Neural progenitor cell (in vitro differentiated cells): ENCODE measurements around the gene RRM1. TPM values are rescaled to one million over a fixed set of nuclear protein-coding genes. Genes with fewer than 3 reads are reported as not detected.

ENCODE experiments used
- DNase-seq: peaks from one replicate; pipeline ENCODE4 v3.0.0-alpha.2; 2016; ENCODE audit warnings: low spot score
- H2AFZ ChIP-seq: fragments of 200-600 bp; sonication (generic); replicated peaks from 2 replicates; pipeline ENCODE4 v1.6.1; 2016; ENCODE audit warnings: antibody characterized with exemption
- H3F3A ChIP-seq: fragments of 200-600 bp; sonication (generic); 2 replicates; pipeline ENCODE4 v1.6.1; 2016; ENCODE audit warnings: antibody characterized with exemption, low read depth
- H3K27ac ChIP-seq: fragments of 200-600 bp; sonication (generic); 2 replicates; pipeline ENCODE4 v1.5.1; 2016; ENCODE audit warnings: mild to moderate bottlenecking
- H3K27me3 ChIP-seq: fragments of 200-600 bp; sonication (generic); 2 replicates; pipeline ENCODE4 v1.6.1; 2016; ENCODE audit warnings: mild to moderate bottlenecking, moderate library complexity
- H3K36me3 ChIP-seq: fragments of 200-600 bp; sonication (generic); 2 replicates; pipeline ENCODE4 v1.5.1; 2016
- H3K4me1 ChIP-seq: fragments of 200-600 bp; sonication (generic); 2 replicates; pipeline ENCODE4 v1.6.1; 2016; ENCODE audit warnings: mixed run types
- H3K4me2 ChIP-seq: fragments of 200-600 bp; sonication (generic); 2 replicates; pipeline ENCODE4 v1.6.1; 2016
- H3K4me3 ChIP-seq: fragments of 200-600 bp; sonication (generic); 2 replicates; pipeline ENCODE4 v1.5.1; 2016
- H3K79me2 ChIP-seq: fragments of 200-600 bp; sonication (generic); 2 replicates; pipeline ENCODE4 v1.6.1; 2016; ENCODE audit warnings: low read depth
- H3K9ac ChIP-seq: fragments of 200-600 bp; sonication (generic); 2 replicates; pipeline ENCODE4 v1.6.1; 2016
- H3K9me3 ChIP-seq: fragments of 200-600 bp; sonication (generic); 2 replicates; pipeline ENCODE4 v1.5.1; 2016; ENCODE audit warnings: low read depth
- H4K20me1 ChIP-seq: fragments of 200-600 bp; sonication (generic); 2 replicates; pipeline ENCODE4 v1.6.1; 2016; ENCODE audit warnings: low read depth
- H3K27ac Mint-ChIP-seq: 3 replicates; pipeline ENCODE4 v1.8.0; 2021; ENCODE audit warnings: mixed read lengths
- H3K27me3 Mint-ChIP-seq: 2 replicates; pipeline ENCODE4 v1.8.0; 2022; ENCODE audit warnings: low read depth, mild to moderate bottlenecking, inconsistent platforms, moderate library complexity, mixed read lengths; ENCODE audit not compliant: insufficient read depth
- H3K36me3 Mint-ChIP-seq: 3 replicates; pipeline ENCODE4 v1.8.0; 2021; ENCODE audit warnings: mixed read lengths
- H3K4me1 Mint-ChIP-seq: 3 replicates; pipeline ENCODE4 v1.8.0; 2021; ENCODE audit warnings: mixed read lengths
- H3K4me3 Mint-ChIP-seq: 3 replicates; pipeline ENCODE4 v1.8.0; 2021; ENCODE audit warnings: mild to moderate bottlenecking, moderate library complexity, mixed read lengths
- H3K9me3 Mint-ChIP-seq: 3 replicates; pipeline ENCODE4 v1.8.0; 2020; ENCODE audit warnings: mixed read lengths
- CTCF ChIP-seq: fragments of 200-600 bp; sonication (generic); IDR thresholded peaks from 2 replicates; pipeline ENCODE4 v1.5.1; 2017; ENCODE audit warnings: antibody characterized with exemption, mild to moderate bottlenecking
- EZH2 ChIP-seq: fragments of 200-600 bp; sonication (generic); IDR thresholded peaks from 2 replicates; pipeline ENCODE4 v1.6.1; 2017; ENCODE audit warnings: antibody characterized with exemption, mild to moderate bottlenecking, moderate library complexity
- EZH2phosphoT487 ChIP-seq: fragments of 200-600 bp; sonication (generic); IDR thresholded peaks from 2 replicates; pipeline ENCODE4 v1.6.1; 2017; ENCODE audit warnings: antibody characterized with exemption
- total RNA-seq: library from RNA; depleted of rRNA; stranded (reverse); fragments of >200 nt; gene quantifications from 2 replicates; pipeline ENCODE4 v1.2.3, GENCODE V29; 2015; ENCODE audit warnings: low replicate concordance

Gene RRM1
- total RNA-seq, 1 donor from 2014 or later: 264 TPM

GRCh38 chr11:4071325-4071724 is 23.3 kb upstream of the RRM1 start:
- Histone ChIP-seq H3K4me1 (peaks cover 18% of the 10 kb centered on the region), H3K27me3 (no peaks in the 10 kb centered on the region), H4K20me1 (no peaks in the 10 kb centered on the region), H3K4me2 (no peak overlapping the region), H3K79me2 (no peaks in the 10 kb centered on the region), H3F3A (peaks cover 21% of the 10 kb centered on the region), H2AFZ (no peak overlapping the region), H3K36me3 (no peaks in the 10 kb centered on the region), H3K9ac (no peak overlapping the region), H3K9me3 (no peaks in the 10 kb centered on the region), H3K27ac (no peak overlapping the region), H3K4me3 (no peak overlapping the region)
- Mint-ChIP-seq H3K4me1 (peaks cover 3% of the 10 kb centered on the region), H3K36me3 (no peaks in the 10 kb centered on the region), H3K4me3 (no peak overlapping the region), H3K27ac (no peak overlapping the region), H3K27me3 (no peaks in the 10 kb centered on the region), H3K9me3 (no peaks in the 10 kb centered on the region)
- DNase-seq: no peak
- TF ChIP-seq CTCF (no peak), EZH2phosphoT487 (no peak), EZH2 (no peak)

GRCh38 chr11:4071914-4072313 is 22.7 kb upstream of the RRM1 start:
- H3K9ac ChIP-seq: no peak overlapping the region
- no peaks in the 10 kb centered on the region for H3K27me3 Mint-ChIP-seq
- no peak overlapping the region for H3K4me3 ChIP-seq
- H2AFZ ChIP-seq: peak overlapping the region; percentile 65
- H3K4me2 ChIP-seq: peak overlapping the region; percentile 0
- H3K9me3 Mint-ChIP-seq: no peaks in the 10 kb centered on the region
- H3K27me3 ChIP-seq: no peaks in the 10 kb centered on the region
- H3K79me2 ChIP-seq: no peaks in the 10 kb centered on the region
- H3K4me1 ChIP-seq: peaks cover 18% of the 10 kb centered on the region
- no peaks in the 10 kb centered on the region for H4K20me1 ChIP-seq
- H3K4me1 Mint-ChIP-seq: peaks cover 3% of the 10 kb centered on the region
- no peaks in the 10 kb centered on the region for H3K36me3 Mint-ChIP-seq
- peak overlapping the region; percentile 81 for H3K27ac ChIP-seq
- no peaks in the 10 kb centered on the region for H3K9me3 ChIP-seq
- H3F3A ChIP-seq: peaks cover 21% of the 10 kb centered on the region
- no peak overlapping the region for H3K27ac Mint-ChIP-seq
- H3K36me3 ChIP-seq: no peaks in the 10 kb centered on the region
- TF ChIP-seq EZH2: no peak
- TF ChIP-seq CTCF: no peak
- TF ChIP-seq EZH2phosphoT487: no peak
- peak; percentile 58 for DNase-seq
- no peak overlapping the region for H3K4me3 Mint-ChIP-seq

GRCh38 chr11:4072668-4073285 is 21.8 kb upstream of the RRM1 start:
- peak overlapping the region; percentile 0 for H3K4me2 ChIP-seq
- Mint-ChIP-seq H3K27ac (no peak overlapping the region), H3K4me3 (no peak overlapping the region), H3K4me1 (peaks cover 3% of the 10 kb centered on the region), H3K27me3 (no peaks in the 10 kb centered on the region), H3K36me3 (no peaks in the 10 kb centered on the region), H3K9me3 (no peaks in the 10 kb centered on the region)
- H3K4me1 ChIP-seq: peaks cover 18% of the 10 kb centered on the region
- no peaks in the 10 kb centered on the region for H3K27me3 ChIP-seq
- H3K79me2 ChIP-seq: no peaks in the 10 kb centered on the region
- no peak overlapping the region for H3K4me3 ChIP-seq
- H2AFZ ChIP-seq: peak overlapping the region; percentile 65
- no peak overlapping the region for H3K27ac ChIP-seq
- DNase-seq: peak; percentile 80
- no peaks in the 10 kb centered on the region for H4K20me1 ChIP-seq
- peaks cover 21% of the 10 kb centered on the region for H3F3A ChIP-seq
- H3K36me3 ChIP-seq: no peaks in the 10 kb centered on the region
- H3K9me3 ChIP-seq: no peaks in the 10 kb centered on the region
- TF ChIP-seq EZH2phosphoT487: no peak
- TF ChIP-seq CTCF: peak; percentile 85
- no peak for TF ChIP-seq EZH2
- no peak overlapping the region for H3K9ac ChIP-seq
